Stimulated activated CD8-positive, alpha-beta memory T cell treated with anti-CD3 and anti-CD28 coated beads, Interleukin-4, amount 100 ng/mL, for 24 hours (primary cell): Measurements from ENCODE around the gene MUC5AC.
"Not testable (repeated sequence)": the region's sequence is repeated elsewhere in the genome, so short reads cannot be mapped to it uniquely, and the experiment has no call there.

Source experiments
- DNase-seq: peaks from one replicate; pipeline ENCODE4 v3.0.0-alpha.2; 2020; ENCODE audit warnings: low read depth

MUC5AC gene, protein sequence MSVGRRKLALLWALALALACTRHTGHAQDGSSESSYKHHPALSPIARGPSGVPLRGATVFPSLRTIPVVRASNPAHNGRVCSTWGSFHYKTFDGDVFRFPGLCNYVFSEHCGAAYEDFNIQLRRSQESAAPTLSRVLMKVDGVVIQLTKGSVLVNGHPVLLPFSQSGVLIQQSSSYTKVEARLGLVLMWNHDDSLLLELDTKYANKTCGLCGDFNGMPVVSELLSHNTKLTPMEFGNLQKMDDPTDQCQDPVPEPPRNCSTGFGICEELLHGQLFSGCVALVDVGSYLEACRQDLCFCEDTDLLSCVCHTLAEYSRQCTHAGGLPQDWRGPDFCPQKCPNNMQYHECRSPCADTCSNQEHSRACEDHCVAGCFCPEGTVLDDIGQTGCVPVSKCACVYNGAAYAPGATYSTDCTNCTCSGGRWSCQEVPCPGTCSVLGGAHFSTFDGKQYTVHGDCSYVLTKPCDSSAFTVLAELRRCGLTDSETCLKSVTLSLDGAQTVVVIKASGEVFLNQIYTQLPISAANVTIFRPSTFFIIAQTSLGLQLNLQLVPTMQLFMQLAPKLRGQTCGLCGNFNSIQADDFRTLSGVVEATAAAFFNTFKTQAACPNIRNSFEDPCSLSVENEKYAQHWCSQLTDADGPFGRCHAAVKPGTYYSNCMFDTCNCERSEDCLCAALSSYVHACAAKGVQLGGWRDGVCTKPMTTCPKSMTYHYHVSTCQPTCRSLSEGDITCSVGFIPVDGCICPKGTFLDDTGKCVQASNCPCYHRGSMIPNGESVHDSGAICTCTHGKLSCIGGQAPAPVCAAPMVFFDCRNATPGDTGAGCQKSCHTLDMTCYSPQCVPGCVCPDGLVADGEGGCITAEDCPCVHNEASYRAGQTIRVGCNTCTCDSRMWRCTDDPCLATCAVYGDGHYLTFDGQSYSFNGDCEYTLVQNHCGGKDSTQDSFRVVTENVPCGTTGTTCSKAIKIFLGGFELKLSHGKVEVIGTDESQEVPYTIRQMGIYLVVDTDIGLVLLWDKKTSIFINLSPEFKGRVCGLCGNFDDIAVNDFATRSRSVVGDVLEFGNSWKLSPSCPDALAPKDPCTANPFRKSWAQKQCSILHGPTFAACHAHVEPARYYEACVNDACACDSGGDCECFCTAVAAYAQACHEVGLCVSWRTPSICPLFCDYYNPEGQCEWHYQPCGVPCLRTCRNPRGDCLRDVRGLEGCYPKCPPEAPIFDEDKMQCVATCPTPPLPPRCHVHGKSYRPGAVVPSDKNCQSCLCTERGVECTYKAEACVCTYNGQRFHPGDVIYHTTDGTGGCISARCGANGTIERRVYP (N-terminal part only)

DNA sequence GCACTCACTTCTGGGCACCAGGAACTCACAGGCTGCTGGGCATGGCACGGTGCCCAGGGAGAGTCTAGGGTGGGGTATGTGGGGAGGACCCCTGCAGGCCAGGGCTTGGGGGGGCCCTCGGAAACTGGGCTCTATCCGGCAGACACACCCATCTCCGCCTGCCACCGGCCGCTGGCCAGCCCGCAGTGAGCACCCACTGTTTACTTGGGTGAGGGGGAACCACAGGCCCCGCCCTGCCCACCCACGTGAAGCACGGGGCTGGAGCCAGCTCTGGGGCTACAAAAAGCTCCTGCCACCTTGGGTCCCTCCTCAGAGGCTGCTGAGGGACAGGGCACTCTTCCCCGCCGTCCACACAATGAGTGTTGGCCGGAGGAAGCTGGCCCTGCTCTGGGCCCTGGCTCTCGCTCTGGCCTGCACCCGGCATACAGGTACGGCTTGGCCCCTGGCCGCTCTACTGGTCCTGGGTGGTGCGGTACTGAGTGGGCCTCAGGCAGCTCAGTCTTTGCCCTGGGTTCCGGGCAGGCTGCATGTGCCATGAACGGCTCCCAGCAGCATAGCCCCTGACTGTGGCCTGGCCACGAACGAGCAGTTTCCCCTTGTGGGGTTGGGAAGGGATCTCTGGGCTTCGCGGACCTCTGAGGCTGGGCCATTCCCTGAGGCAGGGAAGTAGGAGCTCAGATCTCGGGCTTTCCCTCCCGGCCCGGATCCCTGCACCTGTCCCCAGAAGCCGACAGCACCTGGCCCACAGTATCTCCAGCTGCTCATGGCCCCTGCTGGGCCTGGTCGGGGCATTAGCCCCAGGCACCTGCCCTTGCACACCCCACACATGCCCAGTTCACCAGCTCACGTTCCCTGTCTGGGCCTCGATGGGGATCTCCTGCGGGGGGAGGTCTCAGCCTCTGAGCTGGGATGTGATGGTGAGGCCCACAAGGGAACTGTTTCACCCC lies at the start of gene MUC5AC:
TSS of gene MUC5AC (plus strand) at position 309 of the 947 bp plus-strand sequence. CDS start at position 356, 47 bp downstream.
- no peak for DNase-seq

DNA sequence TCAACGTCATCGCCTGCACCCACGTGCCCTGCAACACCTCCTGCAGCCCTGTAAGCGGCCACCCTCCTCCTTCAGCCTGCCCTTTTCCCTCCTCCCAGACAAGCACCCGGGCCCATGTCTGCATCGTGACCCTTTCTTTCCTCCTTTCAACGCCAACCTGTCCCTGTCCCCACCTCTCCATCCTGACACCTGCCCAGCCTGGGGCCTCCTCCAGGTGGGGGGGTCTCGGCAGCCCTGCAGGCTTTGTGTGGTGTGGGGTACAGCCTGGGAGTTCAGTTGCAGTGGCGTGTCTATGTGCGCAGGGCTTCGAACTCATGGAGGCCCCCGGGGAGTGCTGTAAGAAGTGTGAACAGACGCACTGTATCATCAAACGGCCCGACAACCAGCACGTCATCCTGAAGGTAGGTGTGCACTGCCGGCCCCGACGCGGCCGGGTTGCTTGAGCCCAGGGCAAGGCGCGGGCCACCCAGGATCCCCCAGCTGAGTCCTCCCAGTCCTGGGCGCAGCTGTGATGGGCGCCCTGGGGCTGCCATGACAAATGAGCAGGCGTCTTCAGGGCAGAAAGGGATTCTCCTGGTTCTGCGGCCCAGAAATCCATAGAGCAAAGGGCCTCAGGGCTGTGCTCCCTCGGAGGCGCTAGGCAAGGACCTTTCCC lies 49.4 kb upstream of the MUC5AC start:
- DNase-seq, result no peak

DNA sequence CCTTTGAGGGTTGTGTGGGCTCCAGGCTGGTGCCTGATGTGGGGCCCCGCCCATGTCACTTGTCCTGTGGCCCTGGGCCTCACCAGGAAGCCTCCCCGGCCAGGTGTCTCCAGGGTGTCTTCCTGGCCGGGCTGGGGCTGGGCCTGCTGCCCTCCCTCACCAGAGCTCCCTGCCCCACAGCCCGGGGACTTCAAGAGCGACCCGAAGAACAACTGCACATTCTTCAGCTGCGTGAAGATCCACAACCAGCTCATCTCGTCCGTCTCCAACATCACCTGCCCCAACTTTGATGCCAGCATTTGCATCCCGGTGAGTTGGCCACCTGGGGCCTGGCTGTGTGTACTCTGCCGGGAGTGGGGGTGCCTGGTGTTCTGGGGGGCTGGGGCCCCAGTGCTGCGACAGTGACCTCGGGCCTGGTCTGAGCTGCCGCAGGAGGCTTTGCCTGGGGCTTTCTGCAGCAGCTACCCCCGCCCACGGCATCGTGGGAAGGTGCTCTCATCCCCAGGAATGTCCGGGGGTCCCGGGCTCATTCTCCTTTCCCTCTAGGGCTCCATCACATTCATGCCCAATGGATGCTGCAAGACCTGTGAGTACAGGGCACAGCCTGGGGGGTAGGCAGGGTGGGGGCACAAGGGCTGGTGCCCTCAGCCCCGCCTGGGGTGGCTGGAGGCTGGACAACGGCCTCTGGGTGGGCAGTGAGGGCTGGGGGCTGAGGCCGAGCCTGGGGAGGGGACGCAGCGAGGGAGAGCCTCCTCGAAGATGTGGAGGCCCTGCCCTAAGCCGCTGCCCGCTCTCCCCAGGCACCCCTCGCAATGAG lies 48.4 kb upstream of the MUC5AC start:
- DNase-seq, result no peak

DNA sequence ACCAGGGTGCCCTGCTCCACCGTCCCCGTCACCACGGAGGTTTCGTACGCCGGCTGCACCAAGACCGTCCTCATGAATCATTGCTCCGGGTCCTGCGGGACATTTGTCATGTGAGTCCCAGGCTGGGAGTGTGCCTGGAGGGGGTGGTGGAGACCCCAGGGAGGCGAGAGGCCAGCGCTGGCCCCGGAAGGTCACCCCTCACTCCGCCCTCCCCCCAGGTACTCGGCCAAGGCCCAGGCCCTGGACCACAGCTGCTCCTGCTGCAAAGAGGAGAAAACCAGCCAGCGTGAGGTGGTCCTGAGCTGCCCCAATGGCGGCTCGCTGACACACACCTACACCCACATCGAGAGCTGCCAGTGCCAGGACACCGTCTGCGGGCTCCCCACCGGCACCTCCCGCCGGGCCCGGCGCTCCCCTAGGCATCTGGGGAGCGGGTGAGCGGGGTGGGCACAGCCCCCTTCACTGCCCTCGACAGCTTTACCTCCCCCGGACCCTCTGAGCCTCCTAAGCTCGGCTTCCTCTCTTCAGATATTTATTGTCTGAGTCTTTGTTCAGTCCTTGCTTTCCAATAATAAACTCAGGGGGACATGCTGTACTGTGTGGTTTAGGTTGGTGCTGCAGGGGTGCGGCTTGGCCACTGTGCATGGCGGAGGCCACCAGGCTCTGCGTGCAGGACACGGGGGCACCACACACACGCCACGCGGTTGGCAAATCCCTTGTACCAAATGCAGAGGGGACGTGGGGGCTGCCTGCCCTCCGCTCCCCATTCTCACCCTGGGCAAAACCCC lies 47.6 kb upstream of the MUC5AC start:
- DNase-seq, result no peak

DNA sequence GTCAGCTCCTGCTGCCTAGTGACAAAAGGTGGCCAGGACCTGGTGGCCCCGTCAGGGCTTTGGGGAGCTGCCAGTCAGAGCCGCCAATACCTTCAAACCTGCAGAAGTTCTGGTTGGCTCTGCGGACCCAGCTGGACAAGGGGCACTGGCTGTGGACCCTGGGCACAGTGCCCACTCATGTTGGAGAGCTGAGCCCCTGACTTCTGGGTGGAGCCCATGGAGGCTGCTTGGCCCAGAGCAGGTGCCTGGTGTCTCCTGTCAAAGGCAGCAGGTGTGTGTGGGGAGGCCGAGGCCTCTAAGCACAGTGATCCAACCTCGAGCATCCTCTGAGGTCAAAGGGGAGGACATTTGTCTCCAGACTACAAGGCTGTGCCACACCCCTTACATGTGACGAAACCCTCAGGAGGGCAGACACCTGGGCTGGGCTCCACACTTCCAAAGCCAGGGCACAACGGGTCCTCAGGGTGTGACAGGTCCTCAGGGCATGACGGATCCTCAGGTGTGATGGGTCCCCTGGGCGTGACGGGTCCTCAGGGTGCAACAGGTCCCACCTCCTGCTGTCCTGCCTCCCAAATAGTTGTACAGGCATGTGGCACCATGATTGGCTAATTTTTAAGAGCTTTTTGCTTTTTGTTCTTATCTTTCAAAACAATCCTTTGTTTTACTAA lies 46.1 kb upstream of the MUC5AC start:
- DNase-seq, result no peak

DNA sequence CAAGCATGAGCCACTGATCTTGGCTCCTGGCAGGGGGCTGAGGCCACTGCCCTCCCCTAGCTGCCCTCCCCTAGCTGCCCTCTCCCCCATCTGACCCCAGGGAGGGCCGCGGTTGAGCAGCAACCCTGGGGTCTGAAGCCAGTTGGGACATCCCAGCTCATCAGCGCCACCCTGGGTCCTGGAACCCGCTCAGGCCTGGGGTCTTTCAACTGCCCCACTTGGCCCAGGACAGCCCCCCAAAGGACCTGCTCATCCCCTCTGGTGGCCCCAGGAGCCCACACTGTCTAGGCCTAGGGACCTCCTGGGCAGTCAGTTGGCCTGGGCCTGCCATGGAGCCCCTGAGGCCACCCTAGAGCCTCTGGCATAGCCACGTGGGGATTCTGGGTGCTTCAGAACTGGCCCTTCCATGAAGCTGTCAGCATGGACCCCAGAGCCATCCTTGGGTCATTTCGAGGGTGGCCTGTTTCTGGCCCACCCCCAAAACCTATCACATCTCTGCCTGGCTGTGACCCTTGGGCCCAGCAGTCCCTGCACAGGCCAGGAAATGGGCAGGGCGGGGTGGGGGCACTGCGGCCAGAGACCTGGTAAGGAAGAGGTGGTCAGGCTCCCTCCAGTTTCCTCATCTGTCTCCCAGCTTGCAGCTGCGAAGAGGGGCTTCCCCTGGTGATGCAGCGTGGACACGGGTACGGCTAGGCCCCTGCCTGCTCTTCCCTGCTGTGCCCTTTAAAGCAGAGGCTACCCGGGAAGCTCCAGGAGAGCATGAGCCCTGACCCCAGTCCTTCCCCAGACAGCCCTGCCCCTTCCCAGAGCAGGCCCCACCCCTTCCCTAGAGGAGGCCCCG lies 45.2 kb upstream of the MUC5AC start:
- DNase-seq, result no peak

DNA sequence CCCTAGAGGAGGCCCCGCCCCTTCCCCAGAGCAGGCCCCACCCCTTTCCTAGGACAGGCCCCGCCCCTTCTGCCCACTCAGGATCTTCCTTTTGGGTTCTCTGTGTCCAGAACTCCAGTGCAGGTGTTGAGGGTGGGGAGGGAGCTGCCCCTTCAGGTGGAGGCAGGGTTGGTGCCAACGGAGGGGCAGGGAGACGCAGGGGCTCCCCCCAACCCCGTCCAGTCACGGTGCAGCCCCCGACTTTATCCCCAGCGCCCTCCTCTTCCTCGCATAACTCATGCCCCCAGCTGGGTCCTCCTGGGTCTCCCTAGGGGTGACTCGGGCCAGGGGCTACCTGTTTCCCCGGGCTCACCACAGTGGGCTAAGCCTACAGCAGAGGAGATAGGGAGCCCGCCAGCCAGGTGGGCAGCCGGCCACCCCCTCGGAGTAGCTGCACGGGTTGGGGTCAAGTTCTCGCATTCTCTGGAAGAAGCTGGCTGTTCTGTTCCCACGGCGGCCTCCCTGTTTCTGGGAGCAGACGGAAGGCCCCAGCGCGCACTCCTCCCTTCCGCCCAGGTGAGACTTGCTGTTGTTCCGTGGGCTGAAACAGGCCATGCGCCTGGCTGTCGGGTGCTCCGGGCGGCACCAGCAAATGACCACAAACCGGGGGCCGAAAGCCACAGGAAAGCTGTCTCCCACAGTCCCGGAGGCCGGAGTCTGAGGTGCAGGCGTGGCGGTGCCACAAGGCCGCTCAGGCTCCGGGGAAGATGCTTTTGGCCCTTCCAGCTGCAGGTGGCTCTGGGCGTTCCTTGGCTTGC lies 44.1 kb upstream of the MUC5AC start:
- DNase-seq, result no peak

DNA sequence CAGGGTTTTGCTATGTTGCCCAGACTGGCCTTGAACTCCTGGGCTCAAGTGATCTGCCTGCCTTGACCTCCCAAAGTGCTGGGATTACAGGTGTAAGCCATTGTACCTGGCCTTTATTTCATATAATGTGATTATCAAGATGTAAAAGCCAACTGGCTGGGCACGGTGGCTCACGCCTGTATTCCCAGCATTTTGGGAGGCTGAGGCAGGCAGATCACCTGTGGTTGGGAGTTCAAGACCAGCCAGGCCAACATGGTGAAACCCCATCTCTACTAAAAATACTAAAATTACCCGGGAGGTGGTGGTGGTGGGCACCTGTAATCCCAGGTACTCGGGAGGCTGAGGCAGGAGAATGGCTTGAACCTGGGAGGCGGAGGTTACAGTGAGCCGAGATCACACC lies 42.5 kb upstream of the MUC5AC start:
- not testable (repeated sequence) for DNase-seq

DNA sequence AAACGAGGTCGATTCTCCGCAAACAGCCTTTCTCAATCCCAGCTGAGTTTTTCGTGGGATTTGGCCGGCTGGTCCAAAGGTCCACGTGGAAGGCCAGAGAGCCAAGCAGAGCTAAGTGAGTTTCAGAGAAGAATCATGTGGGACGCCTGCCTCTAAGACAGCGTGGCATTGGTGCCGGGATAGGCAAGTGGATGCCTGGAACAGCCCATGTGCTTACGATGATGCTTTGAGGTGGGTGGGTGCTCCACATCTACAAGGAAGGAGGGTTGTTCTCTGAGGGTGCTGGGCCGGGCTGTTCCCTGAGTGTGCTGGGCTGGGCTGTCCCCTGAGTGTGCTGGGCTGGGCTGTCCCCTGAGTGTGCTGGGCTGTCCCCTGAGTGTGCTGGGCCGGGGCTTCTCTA lies 41.6 kb upstream of the MUC5AC start:
- no peak for DNase-seq

DNA sequence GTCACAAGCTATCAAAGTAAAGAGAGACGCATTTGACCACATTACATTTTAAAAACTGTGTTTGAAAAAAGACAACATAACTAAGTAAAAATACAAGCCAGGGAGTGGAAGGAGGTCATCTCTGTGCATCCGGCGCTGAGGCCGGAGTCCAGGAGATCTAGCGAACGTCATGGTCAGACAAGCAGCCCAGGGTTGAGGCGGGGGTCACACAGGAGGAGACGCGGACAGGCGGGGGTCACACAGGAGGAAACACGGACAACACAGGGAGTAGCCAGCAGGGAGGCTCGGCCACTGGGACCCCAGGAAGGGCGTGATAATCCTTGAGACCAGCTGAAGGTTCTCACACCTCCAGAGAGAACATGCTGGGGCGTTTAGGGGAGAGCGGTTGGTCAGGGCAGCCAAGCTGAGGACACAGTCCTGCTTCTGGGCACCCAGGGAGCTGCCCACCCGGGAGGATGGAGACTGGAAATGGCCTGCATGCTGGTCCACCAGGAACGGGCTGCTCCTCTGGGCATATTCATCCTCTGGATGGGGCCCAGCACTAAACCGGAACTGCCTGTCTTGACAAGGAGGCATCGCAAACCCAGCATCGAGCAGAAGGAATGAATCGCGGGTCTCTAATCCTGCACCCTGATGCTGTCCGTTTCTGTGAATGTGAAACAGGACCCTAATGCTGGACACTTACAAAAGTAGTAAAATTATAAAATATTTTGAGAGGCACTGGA lies 40.9 kb upstream of the MUC5AC start:
- DNase-seq, result no peak

DNA sequence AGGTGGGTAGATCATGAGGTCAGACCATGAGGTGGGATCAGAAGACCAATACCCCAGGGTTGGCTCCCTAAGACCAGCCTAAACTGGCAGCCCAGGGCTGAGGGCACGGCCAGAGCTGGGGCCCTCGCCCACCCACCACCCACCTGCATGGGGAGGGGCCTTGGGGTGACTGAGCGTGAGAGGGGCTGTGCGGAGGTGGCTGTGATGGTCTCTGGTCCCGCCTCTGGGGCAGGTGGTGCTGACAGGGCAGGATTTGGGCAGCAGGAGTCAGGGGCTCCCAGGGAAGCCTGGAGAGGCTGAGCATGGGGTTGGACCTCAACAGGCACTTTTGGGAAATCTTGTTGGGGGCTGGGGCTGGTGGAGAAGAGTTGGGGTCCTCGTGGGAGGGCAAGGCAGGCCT lies 39.8 kb upstream of the MUC5AC start:
- DNase-seq, result no peak

DNA sequence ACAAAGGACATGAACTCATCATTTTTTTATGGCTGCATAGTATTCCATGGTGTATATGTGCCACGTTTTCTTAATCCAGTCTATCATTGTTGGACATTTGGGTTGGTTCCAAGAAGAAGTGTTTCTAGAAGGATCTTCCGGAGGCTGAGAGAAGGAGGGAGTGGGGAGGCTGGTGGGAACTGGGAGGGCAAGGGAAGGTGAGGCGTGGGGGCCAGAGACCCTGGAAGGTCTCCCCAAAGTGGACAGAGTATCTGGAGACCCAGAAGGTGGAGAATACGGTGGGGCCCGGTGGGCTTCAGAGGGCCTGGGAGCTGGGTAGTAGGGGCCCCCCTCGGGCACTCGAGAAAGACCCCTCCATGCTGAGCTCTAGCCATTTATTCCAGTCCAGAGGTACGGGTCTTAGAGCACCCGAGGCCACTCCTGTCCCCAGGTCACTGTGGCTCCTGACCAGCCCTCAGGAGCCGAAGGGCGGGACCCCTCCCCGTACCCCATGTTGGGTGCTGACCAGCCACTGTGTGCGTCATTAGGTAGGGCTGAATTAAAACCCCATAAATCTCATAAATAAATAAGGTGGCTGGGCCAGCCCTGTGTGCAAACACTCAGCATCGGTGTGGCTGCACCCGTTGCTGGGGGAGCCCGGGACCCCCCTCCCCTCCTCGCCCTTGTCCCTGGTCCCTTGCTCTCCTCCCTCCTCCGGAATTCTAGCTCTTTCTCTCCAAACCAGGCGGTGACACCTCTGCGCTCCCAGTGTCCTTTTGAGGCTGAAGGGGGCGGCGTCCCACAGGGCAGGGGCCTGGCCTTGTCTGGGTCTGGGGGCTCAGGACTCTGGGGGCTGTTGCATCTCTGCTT lies 38.8 kb upstream of the MUC5AC start:
- DNase-seq, result no peak

DNA sequence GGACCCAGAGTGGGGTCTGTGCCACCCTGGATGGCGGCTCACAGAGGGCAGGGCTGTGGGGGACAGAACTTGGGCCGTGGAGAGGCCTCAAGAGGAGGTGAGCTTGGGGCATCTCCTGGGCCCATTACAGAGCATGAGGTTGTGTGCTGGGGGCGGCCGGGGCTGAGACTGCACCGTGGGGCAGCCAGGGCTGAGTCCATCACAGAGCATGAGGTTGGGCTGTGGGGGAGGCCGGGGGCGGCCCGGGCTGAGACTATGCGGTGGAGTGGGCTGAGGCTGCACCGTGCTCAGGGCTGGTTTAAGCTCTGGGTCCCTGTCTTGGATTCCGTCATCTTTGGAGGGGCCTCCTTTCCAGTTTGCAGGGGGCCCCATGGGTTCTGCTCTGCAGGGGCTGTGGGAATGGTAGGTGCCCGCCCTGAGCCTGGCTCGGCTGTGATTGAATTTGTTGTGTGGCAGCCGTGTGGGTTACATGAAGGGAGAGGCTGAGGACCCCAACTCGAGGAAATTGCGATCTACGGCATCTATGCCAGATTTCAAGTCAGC lies 38.1 kb upstream of the MUC5AC start:
- no peak for DNase-seq

DNA sequence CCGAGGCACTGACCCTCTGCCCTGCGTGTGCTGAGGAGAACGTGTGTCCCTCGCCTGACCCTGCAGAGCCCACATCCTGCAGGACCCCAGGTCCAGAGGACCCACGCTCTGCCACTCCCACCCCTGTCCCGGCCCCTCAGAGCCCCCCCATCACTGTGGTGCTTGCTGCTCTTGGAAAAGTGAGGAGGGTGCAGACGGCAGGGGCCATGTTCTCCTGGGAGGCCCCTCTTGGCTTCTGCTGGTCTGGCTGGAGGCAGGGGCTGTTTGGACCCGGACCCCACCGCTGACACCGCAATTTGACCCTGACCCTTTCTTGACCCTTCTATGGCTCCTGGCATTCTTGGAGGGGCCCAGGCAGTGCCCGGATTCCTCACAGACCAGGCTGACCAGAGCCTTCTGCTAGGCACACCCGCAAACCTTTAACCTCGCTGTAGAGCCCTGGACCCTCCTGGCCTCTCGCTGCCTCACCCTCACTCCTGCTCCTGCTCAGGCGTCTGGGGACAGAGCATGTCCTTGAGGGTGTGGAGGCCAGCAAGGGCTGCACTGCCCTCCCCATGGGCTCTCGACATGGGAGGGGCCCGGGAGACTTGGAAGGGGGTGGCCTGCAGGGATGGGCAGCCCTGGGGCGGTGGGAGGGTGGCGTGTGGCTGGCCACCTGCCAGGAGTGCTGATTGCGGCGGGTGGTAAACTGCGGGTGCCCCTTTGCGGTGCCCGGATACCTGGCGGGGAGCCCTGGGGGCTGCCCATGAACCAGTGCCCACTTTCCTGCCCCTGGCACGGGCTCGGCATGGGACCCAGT lies 37.0 kb upstream of the MUC5AC start:
- no peak for DNase-seq
